ENCODE results near the gene MSI2.

MSI2 gene

DNA sequence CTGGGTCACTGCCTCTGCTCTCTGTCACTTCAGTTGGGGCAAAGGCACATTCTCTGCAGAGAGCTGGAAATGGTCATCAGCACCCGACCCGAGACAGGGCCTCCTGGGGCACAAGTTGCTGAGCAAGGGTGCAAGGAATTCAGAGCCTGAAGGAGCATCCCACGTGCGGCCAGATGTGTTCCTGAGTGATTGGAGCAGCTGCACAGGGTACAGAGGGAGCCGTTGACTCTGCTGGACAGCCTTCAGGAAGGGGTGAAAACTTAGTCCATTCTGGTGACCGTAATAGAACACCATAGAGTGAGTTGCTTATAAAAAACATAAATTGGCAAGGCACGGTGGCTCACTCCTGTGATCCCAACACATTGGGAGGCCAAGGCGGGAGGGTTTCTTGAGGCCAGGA, 382.0 kb downstream of the MSI2 start:
- no peak for DNase-seq (ENCODE audit: low read depth)

DNA sequence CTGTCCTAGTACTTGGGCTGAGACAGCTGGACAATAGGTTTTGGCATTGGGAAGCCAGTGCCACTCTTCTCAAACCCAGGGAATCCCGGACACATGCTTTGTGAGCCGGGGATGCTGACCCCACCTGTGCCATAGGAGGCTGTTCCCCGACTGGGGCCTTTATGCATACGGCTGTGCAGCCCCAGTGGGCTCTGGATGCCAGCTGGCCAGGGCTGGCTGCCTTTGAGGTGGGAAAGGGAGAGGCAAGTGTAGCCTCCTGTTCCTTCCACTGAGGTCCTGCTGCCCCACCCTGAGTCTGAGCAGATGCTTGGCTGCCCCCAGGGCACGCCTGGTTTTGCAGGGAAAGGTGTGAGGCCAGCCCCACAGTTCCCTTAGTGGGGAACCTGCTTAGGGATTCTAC, 383.1 kb downstream of the MSI2 start:
- no peak for DNase-seq (ENCODE audit: low read depth)

DNA sequence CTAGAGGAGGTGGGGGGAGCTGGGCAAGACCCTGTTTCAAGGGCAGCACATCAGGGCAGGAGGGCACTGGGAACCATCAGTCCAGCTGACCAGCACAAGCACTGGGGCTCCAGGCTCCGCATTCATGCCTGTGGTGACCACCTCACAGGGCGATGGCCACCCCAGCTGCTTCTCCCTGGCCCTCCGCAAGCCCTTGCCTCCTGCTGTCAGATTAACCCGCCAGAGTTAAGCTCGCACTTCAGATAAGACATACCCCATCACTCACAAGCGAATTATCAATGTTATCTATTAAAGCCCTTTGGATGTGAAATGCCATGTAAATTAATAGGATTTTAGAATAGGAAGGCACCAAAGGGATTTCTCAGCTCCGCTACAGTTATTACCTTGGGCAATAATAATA, 383.8 kb downstream of the MSI2 start:
- no peak for DNase-seq (ENCODE audit: low read depth)

DNA sequence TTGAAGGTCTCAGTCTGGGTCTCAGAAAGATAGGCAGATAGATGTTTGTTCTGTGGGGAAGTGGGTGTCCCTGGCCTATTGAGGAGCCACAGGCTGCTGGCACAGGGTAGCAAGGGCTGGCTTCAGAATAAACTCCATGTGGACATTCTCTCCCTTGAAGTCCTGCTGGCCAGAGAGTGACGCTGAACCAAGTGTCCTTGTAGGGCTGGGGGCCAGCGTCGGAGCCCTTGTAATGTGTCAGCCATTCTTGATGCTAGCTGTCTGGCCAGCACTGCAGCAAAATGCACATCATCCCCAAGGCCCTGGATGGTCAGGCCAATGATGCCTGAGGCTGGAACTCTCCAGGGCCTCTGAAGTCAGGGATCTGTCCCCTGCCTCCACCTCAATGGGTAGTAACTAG, 385.4 kb downstream of the MSI2 start:
- no peak for DNase-seq (ENCODE audit: low read depth)

DNA sequence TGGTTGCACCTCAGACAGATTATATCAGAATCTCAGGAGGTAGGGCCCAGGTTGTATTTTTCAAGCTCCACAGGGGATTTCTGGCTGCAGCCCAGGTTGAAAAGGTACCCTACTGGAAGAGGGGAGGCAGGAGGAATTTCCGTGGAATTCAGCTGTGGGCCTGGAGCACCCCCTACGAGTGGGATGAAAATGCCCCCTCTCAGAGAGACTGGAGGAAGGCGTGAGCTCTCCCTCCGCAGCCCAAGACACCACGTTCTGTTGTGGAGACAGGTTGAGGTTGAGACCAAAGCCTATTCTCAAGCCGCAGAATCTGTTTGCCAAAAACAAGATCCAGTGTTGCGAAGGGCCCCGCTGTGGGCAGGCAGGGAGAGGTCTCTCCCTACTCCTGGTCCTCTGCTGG, 386.7 kb downstream of the MSI2 start:
- no peak for DNase-seq (ENCODE audit: low read depth)

DNA sequence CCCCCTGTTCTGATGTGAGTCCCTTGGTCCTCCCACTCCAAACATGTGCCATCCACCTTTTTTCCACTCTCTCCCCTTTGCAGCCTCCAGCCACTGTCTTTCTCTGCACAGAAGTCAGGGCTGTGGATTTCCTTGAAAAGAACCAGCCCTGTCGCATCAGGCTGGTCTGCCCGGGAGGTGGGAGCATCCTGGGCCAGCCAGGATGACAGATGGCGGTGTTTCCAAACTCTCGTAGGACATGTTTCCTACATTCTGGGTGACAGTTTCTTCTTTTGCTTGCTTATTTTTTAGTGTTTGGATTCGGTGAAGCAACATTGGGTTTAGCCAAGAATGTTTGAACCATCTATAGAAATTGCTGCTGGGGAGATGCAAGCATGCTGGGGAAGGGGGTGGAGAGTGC, 388.0 kb downstream of the MSI2 start:
- DNase-seq (ENCODE audit: low read depth) = no peak

DNA sequence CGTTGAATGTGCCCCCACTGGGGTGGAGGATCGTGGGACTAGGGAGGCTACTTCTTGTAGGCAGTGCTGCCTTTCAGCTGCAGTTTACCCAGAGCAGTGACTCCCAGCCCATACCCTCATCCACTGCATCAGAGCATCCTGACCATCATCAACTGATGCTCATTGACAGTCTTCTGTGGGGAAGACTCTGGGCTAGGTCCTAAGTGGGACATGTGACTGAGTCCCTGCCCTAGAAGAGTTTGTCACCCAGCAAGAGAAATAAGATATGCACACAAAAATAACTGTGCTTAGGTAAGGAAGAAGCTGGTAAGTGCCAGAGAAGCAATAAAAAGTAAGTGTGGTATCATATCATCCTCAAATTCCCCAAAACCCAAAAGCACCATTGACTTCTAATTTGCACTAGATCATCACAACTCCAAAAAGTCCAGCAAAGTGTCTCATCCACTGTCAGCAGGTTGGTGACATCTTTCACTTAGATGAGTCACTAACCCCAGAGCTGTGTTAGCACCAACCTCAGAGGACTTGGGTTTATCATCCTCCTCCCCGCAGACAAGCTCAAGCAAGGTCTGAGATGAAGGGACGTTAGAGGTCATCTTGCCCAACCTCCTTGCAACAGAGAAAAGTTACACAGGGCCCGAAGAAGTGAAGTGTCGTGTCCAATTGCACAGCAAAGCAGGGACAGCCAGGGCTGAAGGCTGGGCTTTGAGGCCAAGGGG, 389.8 kb downstream of the MSI2 start:
- no peak for DNase-seq (ENCODE audit: low read depth)

DNA sequence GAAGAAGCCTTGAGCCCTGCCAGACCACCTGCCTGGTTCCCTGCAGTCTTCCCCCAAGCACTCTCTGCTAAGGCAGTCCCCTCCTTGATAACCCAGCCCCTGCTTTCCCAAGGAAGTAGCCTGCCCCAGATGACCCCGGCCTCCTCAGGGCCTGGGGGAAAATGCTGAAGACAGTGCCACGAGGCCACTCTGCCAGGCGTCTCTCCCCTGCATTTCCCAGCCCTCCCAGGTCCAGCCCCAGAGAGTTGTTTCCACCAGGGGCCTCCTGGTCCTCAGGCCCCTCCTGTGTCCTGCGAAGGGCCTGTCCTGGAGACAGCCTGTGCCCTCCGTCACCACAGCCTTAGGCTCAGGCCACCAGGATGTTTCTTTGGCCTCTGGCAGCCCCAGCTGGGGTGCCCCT, 392.4 kb downstream of the MSI2 start:
- no peak for DNase-seq (ENCODE audit: low read depth)

DNA sequence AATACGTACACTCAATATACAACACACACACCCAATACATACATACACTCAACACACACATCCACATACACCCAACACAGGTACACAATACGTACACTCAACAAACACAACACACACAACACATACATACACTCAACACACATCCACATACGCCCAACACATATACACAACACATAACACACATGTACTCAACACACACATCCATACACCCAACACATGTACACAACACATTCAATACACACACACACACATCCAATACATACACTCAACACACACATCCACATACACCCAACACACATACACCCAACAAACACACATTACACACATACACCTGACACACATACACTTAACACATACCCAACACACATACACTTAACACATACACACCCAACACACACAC, 392.9 kb downstream of the MSI2 start:
- no peak for DNase-seq (ENCODE audit: low read depth)

DNA sequence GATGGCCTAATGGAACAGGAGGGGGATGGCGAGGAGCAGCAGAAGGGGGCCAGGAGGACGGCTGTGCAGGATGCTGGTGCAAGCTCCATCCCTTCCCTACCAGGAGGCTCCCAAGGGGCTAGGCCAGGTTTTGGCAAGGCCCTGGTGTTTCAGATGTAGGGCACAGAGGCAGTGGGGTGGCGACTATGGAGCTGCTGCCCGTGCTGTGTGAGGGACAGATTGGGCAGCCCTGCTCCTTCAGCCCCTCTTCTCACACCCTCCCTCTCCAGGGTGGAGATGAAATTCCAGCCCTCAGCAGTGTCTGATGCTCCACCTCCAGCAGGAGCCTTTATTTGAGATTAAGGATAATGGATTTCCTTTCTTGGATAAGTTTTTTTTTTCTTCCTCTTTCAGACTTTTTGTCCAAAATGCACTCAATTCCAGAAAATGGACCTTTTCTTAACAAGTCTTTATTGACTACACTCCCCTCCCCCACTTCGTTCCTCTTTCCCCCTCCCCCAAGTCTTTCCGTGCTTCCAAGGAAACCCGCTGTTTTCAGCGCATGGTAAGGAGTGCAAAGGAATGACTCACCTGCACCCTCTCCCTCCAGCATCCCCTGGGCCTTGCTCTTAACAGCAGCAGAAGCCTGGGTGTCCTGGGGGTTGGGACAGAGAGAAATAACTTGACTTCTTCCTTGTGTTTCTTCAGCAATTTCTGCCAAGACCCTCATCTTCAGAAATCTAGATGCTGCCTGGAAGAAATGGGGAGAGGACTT, 393.6 kb downstream of the MSI2 start:
- DNase-seq (ENCODE audit: low read depth) = peak; percentile 66

DNA sequence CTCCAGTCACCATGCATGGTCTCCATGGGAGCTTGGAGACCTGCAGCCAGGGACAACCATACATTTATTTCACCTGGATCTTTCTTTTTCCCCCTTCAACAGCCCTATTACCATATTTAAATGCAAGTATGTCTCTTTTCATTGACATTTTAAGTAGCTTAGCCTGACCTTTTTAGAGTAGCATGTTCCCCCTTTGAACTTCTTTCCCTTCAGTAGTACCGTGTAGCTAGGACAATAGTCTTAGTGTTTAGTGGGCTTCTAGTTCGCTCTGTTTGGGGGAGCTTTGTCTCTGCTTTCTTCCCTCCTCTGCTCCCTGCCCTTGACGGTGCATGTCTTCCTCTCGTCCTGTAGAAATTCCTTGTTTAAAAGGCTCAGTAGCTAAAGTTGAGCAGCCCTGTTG, 394.2 kb downstream of the MSI2 start:
- DNase-seq (ENCODE audit: low read depth) = no peak

DNA sequence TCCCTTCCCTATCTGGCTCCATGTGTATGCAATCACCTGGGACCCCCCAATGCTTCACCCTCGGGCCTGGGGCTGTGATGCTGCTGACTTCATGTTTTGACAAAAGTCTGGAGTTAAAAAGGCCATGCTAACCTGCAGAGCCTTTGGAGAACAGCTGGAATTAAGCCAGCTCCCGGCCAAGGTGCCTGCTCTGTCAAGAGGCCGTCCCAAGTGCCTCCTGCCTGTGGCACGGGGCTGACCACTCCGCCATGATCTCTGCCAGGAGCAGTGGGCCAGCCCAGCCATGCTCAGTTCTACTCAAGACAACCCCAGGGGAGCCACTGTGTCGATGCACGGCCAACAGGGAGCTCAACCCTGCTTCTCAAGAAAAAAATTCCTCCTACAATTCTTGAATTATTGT, 395.1 kb downstream of the MSI2 start:
- DNase-seq (ENCODE audit: low read depth) = no peak

DNA sequence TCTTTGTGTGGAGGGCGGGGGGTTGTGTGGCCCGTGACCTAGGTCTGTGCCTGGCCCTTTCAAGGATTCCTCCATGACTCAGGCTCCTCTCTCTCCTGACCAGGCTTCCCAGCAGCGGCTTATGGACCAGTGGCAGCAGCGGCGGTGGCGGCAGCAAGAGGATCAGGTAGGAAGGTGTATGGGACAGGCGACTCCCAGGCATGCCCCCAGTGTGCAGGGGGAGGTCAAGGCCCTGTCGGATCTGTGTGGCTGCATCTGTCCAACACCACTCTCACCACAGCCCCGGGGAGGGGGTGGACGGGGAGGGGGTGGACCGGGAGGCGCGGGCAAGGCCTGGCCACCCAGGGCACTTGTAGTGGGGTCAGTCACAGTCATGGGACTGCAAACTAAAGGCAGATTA, 395.7 kb downstream of the MSI2 start:
- no peak for DNase-seq (ENCODE audit: low read depth)

DNA sequence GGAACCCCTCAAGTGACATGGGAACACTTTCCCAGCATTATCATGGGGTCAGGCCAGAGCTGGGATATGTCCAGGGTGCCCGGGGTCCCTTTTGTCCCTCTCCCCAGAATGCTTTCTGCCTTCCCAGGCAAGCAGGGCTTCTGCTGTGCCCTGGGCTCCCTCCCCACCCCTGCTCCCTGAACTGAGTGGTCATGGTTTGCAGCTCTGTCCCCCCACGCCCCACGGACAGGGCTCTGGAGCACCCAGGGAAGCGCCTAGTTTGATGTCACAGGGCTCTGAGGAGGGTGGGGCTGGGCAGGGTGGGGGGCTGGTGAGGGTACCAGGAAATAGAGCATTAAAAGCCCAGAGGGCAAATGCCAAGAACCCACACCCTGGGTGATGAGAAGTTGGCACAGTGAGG, 396.5 kb downstream of the MSI2 start:
- DNase-seq (ENCODE audit: low read depth) = no peak

DNA sequence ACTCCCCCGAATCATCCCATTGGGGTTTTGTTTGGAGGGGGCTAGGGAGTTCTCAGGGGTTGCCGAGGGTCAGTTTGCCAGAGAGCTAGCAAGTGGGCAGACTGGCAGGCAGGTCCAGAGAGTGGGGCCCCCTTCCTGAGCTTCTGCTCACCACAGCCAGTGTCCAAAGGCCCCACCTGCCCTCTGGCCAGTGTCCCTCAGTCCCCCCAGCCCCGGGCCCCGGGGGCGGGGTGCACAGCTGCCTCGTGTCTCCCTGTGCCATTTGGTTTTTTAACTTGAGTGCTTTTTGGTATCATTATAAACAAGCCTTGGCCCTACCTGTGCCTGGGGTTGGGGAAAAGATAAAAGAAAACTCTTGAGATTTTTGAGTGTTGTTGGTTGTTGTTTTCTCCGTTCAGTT, 397.0 kb downstream of the MSI2 start:
- no peak for DNase-seq (ENCODE audit: low read depth)

DNA sequence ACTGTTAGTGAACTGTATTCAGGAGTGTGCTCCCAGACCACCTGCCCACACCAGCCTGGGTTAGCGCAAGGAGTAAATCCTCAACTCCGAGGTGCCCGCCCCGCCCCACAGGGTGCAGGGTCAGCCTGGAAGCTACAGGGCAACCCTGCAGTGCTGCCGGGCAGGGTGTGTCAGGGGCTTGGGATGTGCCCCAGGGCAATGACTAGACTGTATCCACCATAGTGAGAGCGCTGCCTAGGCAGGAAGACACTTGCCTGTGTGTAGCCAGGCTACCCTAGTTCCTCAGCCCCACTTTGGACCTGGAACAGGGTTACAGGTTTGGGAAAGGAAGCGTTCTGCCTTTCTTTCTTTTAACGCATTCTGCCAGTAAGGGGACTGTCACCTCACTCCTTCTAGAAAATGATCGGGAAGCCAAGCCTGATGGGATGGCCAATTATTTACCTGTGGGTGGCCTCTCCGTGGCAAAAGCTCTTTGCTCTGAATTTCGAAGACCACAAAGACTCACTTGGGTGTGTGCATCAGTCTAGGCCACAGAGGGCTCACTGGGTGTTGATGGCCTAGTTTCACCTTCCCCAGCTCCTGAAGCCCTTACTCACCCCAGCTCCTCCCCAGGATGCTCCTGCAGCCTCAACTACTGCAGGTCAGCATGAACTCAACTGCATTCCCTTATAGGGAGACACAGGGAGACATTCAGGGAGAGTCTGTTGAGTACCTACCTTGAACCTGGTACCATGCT, 397.9 kb downstream of the MSI2 start:
- no peak for DNase-seq (ENCODE audit: low read depth)

DNA sequence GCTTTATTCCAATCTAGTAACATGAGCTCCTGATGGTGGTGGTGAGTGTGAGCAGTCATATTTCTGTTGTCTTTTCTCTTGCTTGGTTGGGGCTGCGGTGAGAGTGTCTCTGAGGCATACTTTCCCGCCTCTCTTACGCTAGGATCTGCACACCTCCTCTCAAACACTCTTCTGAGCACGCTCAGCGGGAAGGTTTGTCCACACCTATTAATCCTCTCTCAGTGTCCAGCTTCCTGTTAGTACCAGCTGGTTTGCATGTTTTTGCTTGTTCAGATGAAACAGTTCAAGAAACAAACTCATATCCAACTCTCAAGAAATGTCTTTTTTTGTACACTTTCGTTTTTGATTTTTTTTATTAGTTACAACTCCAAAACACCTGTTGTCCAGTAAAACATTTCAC, 399.2 kb downstream of the MSI2 start:
- no peak for DNase-seq (ENCODE audit: low read depth)

DNA sequence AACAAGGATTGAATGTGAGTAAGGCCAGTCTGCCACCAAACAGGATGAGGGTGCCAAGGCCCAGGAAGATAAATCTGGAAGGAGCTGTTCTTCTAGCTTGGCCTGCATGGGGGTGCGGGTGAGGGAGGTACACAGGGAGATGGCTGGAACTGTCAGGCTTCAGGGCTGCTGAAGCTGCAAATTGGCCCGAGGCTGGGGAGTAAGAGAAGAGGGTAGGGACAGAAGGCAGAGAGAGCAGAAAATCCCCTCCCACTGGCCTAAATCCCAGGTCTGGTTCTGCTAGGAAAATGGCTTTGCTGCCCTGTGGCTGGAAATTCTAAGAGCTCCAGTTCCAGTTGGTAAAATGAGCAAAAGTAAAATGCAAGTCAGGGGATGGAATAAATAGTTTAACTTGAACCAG, 400.9 kb downstream of the MSI2 start:
- DNase-seq (ENCODE audit: low read depth) = no peak

DNA sequence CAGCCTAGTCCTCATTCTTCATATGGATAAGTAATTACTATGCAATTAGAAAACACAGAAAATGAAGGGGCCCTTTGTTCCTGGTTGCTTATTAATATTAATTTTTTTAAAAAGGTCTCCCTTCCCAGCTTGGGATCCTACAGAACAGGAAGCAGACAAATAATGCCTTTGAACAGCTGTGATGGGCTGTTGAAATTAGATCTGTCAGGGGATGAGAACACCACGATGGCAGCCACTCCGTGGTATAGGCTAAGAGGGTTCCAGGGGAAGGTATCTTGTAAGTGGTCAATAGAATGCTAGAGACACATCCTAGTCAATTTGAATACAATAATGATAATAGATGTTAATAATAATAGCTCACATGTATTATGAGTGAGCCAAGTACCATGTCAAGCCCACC, 405.7 kb downstream of the MSI2 start:
- DNase-seq (ENCODE audit: low read depth) = no peak

DNA sequence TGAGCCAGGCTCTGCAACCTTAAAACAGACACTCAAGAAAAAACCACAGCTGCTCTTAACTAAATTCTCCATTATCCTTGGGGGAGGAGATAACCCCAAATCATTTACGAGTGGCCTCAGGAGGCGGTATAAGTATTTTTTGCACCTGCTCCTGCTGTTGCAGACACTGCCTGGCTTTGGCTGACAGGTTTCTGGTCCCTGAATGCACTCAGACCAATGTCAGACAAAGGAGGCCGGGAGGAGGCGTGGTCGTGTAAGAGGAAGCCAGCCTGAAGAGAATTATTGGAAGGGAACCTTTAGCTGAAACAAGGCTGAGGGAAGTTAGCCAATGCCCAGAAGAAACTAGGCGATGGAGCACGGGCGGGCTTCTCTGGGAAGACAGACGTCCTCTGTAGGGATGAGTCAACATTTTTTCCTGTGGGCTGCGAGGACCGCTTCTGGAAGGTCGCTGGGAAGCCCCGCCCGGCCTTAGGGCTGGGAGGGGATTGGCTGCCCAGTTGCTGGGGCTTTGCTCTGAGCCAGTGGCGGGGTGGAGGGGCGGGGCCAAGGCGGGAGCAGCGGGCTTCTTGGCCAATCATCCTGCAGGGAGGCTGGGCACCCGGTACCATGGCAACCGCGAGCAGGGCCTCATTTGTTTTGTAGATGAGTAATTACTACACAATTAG, 406.5 kb downstream of the MSI2 start:
- DNase-seq (ENCODE audit: low read depth) = peak; percentile 99

DNA sequence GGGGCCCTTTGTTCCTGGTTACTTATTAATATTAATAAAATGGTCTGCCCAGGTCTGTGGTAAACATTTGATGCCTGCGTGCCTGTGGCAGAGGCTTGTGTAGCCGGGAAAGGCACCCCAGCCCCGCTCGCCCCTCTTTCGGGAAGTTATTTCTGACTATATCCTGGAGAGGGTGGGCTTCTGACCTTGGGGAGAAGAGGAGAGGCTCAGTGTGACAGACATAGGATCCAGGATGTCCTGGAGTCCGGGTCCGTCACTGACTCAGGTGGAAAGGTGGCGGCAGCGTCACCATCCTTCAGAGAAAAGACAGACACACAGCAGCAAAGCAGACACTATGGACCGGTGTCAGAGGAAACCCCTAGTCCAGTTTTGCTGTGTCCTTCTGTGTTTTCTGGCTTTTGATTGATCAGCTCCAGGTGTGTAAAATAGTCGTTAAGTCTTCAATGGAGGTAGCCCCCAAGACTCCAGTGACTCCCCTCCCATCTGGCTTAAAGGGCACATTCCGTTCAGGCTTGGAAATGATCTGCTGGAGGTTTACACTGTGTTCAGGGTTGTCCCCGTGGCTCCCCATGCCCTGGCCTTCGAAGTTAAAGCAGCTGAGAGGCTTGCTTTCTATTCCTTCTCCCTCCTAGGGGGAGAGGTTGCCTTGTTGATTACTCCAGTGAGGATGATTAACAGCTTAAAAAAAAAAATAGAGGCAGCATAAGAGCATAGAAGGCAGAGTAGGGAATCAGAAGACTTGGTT, 407.2 kb downstream of the MSI2 start:
- no peak for DNase-seq (ENCODE audit: low read depth)

DNA sequence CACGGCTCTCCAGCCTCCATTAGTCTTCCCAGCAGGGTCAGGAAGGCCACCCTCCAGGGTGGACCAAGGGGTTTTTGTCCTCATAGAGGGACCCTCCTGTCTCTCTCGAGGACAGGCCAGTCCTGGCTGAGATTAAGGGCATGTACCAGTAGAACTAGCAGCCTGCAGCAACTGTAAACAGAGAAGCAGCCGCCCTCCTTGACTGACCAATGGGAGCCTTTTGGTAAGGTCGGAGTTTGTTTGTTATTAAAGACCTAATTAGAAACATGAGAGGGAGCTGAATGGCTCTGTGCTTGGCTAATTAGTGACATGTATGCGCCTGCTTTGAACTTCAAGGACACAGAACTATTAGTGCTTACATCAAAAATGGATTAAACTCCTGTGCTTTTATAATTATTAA, 408.8 kb downstream of the MSI2 start:
- DNase-seq (ENCODE audit: low read depth) = no peak
